CD4-positive, alpha-beta T cell treated with Interleukin-4 for 1 hour (primary cell): ENCODE measurements around the gene LMOD2.

Experiments used
- DNase-seq, 2 donors: peaks; one replicate each; pipeline ENCODE4 v3.0.0-alpha.2; 2020 to 2022

LMOD2 gene

GRCh38 chr7:123673752-123674398 lies 18.2 kb downstream of the LMOD2 start:
- no peak for DNase-seq

- no peak for DNase-seq
Observed at GRCh38 chr7:123674399-123675180, 18.9 kb downstream of the LMOD2 start.

- no peak for DNase-seq
Observed at GRCh38 chr7:123675181-123675473, 19.5 kb downstream of the LMOD2 start.

GRCh38 chr7:123677061-123677715 lies 21.5 kb downstream of the LMOD2 start:
- no peak for DNase-seq

GRCh38 chr7:123679614-123680013 lies 23.9 kb downstream of the LMOD2 start:
- no peak for DNase-seq

GRCh38 chr7:123680580-123680979 lies 24.9 kb downstream of the LMOD2 start:
- DNase-seq, result no peak

- DNase-seq, result no peak
Observed at GRCh38 chr7:123681561-123681960, 25.9 kb downstream of the LMOD2 start.

GRCh38 chr7:123682690-123683089 lies 27.0 kb downstream of the LMOD2 start:
- peak in 1 of 2 donors; percentile 58 for DNase-seq

- DNase-seq, result no peak
Observed at GRCh38 chr7:123687161-123687560, 31.5 kb downstream of the LMOD2 start.

GRCh38 chr7:123687727-123688126 lies 32.1 kb downstream of the LMOD2 start:
- no peak for DNase-seq

GRCh38 chr7:123689250-123689649 lies 33.6 kb downstream of the LMOD2 start:
- DNase-seq, result no peak

GRCh38 chr7:123690550-123690949 lies 34.9 kb downstream of the LMOD2 start:
- no peak for DNase-seq

GRCh38 chr7:123692471-123692877 lies 36.8 kb downstream of the LMOD2 start:
- DNase-seq, result no peak

- DNase-seq, result no peak
Observed at GRCh38 chr7:123695944-123696677, 40.4 kb downstream of the LMOD2 start.

- DNase-seq, result no peak
Observed at GRCh38 chr7:123705211-123705901, 49.7 kb downstream of the LMOD2 start.

GRCh38 chr7:123709525-123709924 lies 53.9 kb downstream of the LMOD2 start:
- DNase-seq, result no peak

GRCh38 chr7:123710683-123711082 lies 55.0 kb downstream of the LMOD2 start:
- DNase-seq, result no peak

GRCh38 chr7:123711832-123712293 lies 56.2 kb downstream of the LMOD2 start:
- no peak for DNase-seq

GRCh38 chr7:123712619-123713018 lies 57.0 kb downstream of the LMOD2 start:
- no peak for DNase-seq
